VCaP (cell line): Measurements from ENCODE around the gene PTPMT1.

ENCODE experiments used
- H3K27ac ChIP-seq: fragments of 450-650 bp; 2 replicates; pipeline ENCODE4 v1.5.1; 2017
- TF ChIP-seq, protein P1 (sequence below): fragments of 450-650 bp; conservative IDR thresholded peaks from 2 replicates; pipeline ENCODE4 v1.5.1; 2017; ENCODE audit warnings: mild to moderate bottlenecking, moderate library complexity

Gene PTPMT1

DNA sequence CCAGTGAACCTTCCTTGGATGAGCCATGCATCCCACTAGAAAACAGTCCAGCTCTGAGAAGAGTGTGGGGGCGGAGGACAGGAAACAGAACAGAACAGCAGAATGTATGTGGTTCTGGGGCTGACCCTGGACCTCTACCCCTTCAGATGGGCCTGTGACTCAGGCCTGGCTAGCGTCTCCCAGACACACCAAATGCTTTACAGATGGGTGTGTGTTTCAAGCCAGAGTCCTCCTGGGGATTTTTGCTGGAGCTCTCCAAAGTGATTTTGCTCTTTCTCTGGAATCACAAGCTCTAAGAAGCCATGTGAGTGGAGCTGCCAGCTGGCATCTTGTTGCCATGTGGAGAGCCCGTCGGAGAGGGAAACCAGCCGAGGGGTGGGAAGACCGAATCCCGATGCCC lies 42.0 kb downstream of the PTPMT1 start:
- TF ChIP-seq, protein P1, sequence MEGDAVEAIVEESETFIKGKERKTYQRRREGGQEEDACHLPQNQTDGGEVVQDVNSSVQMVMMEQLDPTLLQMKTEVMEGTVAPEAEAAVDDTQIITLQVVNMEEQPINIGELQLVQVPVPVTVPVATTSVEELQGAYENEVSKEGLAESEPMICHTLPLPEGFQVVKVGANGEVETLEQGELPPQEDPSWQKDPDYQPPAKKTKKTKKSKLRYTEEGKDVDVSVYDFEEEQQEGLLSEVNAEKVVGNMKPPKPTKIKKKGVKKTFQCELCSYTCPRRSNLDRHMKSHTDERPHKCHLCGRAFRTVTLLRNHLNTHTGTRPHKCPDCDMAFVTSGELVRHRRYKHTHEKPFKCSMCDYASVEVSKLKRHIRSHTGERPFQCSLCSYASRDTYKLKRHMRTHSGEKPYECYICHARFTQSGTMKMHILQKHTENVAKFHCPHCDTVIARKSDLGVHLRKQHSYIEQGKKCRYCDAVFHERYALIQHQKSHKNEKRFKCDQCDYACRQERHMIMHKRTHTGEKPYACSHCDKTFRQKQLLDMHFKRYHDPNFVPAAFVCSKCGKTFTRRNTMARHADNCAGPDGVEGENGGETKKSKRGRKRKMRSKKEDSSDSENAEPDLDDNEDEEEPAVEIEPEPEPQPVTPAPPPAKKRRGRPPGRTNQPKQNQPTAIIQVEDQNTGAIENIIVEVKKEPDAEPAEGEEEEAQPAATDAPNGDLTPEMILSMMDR: no peak
- no peak overlapping the region for H3K27ac ChIP-seq

DNA sequence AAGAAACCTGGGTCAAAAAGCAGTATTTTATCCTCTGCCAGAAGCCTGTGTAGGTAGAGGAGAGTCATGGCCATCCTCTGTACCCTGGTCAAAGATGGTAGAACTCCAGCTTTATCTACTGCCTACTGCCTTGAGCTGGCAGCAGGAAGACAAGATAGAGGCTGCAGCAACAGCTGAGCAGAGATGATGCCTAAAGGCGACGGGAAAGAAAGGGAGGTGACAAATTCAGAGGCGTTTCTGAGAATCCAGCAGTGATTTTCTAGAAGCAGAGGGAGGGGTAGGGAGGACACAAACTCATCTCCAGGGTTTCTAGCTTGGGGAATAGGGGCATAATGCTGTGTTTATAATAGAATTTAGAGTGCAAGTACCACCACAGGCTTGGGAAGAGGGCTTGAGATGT lies 44.3 kb downstream of the PTPMT1 start:
- TF ChIP-seq, protein P1: no peak
- H3K27ac ChIP-seq: no peak overlapping the region

DNA sequence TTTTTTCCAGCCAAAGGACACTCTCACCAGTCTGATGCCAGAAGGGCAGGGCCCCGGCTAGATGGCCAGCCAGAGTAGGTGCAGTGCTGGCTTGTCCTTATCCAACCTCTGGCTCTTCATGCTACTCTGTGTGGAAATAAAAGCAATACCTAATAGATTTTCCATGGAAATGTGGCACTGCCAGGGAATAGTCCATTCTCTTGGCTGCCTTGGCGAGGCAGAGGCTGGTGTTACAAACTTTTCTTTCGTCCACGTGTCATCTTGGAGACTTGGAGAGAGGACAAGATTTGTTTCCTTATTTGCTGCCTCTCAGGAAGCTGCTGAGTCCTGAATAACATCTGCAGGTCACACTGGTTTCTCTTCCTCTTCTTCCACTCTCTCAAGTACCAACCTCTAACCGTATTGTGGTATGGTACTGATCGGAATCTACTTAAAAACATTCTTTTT lies 46.0 kb downstream of the PTPMT1 start:
- TF ChIP-seq, protein P1: no peak
- H3K27ac ChIP-seq: no peak overlapping the region

DNA sequence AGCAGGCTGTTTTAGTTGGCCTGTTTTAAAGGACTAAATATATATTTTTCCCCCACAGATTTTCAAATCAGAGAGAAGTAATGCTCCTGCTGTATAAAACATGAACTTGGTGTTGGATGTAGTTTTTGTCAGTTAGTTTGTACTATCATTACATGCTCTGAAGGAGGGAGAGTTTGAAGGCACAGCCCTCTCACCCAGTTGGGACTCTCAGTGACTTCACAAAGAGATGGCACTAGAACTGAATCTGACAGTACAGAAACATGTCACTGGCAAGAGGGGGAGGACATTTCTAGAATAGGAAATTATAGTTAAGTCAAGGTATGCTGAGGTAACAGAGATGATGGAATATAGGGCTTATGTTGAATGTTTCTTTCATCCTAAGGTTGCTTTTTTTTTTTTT lies 49.9 kb downstream of the PTPMT1 start:
- no peak overlapping the region for H3K27ac ChIP-seq
- TF ChIP-seq, protein P1: no peak

DNA sequence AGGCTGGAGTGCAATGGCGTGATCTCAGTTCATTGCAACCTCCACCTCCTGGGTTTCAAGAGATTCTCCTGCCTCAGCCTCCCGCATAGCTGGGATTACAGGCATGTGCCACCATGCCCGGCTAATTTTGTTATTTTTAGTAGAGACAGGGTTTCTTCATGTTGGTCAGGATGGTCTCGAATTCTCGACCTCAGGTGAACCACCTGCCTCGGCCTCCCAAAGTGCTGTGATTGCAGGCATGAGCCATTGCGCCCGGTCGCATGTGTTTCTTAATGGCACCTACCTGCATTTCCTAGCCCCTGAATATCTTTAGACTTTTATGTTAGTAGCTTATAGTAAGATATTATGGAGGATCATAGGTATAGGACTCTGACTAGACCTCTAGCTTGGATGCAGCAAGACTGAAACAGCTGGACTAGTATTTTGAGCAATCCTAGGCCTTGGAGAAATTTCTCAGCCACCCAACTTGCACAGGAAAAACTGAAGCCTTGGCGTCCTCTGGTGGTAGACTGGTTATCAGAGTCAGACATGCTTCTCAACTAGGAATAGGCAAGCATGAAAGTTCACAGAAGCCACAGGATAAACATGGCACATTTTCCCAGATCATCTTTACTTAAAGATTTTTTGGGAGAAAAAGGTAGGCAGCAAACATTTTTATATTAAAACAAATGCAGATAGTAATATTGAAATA lies 51.5 kb downstream of the PTPMT1 start:
- H3K27ac ChIP-seq: no peak overlapping the region
- TF ChIP-seq, protein P1: peak; percentile 50

DNA sequence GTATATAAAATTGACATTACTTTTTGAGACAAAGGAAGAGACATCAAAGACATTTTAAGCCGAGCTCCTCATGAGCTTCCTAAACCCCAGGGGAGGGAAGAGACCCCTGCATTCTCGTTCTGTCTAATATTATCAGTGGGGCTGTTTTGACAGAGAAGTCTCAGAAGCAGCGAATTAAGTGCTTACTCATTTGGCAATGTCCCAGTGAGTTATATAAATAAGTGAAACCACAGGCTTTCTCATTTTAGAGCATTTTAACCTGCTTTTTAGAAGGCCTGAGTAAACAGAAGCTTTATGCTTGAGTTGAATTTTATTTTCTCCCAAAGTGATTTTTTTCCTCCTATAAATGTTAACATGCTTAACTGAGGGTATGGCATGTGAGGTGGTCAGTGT lies 52.0 kb downstream of the PTPMT1 start:
- H3K27ac ChIP-seq: no peak overlapping the region
- TF ChIP-seq, protein P1: no peak

DNA sequence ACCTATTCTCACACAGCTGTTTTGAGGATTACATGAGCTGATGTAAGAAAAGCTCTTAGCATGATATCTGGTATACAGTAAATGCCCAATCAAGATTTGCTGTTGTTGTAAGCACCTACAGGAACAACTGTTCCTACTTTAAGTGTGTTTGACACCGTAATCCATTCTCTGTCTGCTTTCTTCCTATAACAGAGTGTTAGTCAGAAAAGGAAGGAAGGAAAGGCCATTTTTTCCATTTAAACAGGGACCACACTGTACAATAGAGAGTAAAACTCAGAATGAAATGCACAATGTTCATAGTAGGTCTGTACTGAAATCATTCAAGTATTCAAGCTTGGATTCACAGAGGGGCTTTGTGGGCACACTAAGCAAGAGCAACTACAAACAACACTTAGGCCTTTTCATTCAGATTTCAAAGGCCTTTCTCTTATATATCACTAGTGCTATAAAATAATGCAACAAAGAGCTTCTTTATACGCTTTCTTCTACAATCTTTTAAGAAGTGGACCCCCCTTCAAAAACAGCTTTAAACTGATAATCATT lies 55.5 kb downstream of the PTPMT1 start:
- H3K27ac ChIP-seq: no peak overlapping the region
- TF ChIP-seq, protein P1: no peak
